ENCODE results near the gene ESRP2. TPM values are rescaled to one million over a fixed set of nuclear protein-coding genes. Genes with fewer than 3 reads are reported as not detected.

ESRP2 gene
- total and polyA plus RNA-seq, 2 donors: 10.1 to 10.7 TPM

Other genes starting within 250 kb of the ESRP2 start
- 5.6 TPM for gene DPEP2, start 236.6 kb downstream of the ESRP2 start, total RNA-seq
- gene DPEP2, start 236.6 kb downstream of the ESRP2 start, polyA plus RNA-seq: 19.0 TPM
- not detected for gene DPEP2NB, start 220.2 kb downstream of the ESRP2 start, total RNA-seq
- gene DPEP2NB, start 220.2 kb downstream of the ESRP2 start, polyA plus RNA-seq: 0.18 TPM
- 10.6 TPM for gene DDX28, start 212.9 kb downstream of the ESRP2 start, total RNA-seq
- 11.9 TPM for gene DDX28, start 212.9 kb downstream of the ESRP2 start, polyA plus RNA-seq
- gene DUS2, start 212.8 kb downstream of the ESRP2 start, total RNA-seq: 11.1 TPM
- 12.2 TPM for gene DUS2, start 212.8 kb downstream of the ESRP2 start, polyA plus RNA-seq
- 149 TPM for gene NFATC3, start 150.8 kb downstream of the ESRP2 start, total RNA-seq
- 37.4 TPM for gene NFATC3, start 150.8 kb downstream of the ESRP2 start, polyA plus RNA-seq
- gene PLA2G15, start 9.2 kb upstream of the ESRP2 start, total RNA-seq: 8.4 TPM
- 13.1 TPM for gene PLA2G15, start 9.2 kb upstream of the ESRP2 start, polyA plus RNA-seq
- gene SLC7A6, start 28.4 kb upstream of the ESRP2 start, total RNA-seq: 42.3 TPM
- 47.3 TPM for gene SLC7A6, start 28.4 kb upstream of the ESRP2 start, polyA plus RNA-seq
- gene SLC7A6OS, start 74.8 kb upstream of the ESRP2 start, total RNA-seq: 19.4 TPM
- 12.8 TPM for gene SLC7A6OS, start 74.8 kb upstream of the ESRP2 start, polyA plus RNA-seq
- 57.9 TPM for gene PRMT7, start 74.9 kb upstream of the ESRP2 start, total RNA-seq
- gene PRMT7, start 74.9 kb upstream of the ESRP2 start, polyA plus RNA-seq: 65.5 TPM
- gene SMPD3, start 212.4 kb upstream of the ESRP2 start, total RNA-seq: 120 TPM
- gene SMPD3, start 212.4 kb upstream of the ESRP2 start, polyA plus RNA-seq: 21.8 TPM